Stimulated activated effector memory CD8-positive, alpha-beta T cell treated with anti-CD3 and anti-CD28 coated beads, Interleukin-12 subunit alpha, Interleukin-12 subunit beta, amount 100 ng/mL, for 72 hours (primary cell): ENCODE results near the gene BCO2.
"Not testable (repeated sequence)": the region's sequence is repeated elsewhere in the genome, so short reads cannot be mapped to it uniquely, and the experiment has no call there.

Experiments used
- ATAC-seq: fragments of 150-1000 bp; cut with Tn5 transposase; 2 replicates; pipeline ENCODE4 v1.10.0; 2021
- DNase-seq, 2 donors: peaks; one replicate each; pipeline ENCODE4 v3.0.0; 2021 to 2022; ENCODE audit warnings: low spot score in 2 of 2
- H3K27ac Mint-ChIP-seq: one replicate; pipeline ENCODE4 v1.8.0; 2022; ENCODE audit warnings: mild to moderate bottlenecking, mixed read lengths
- H3K36me3 Mint-ChIP-seq: one replicate; pipeline ENCODE4 v1.8.0; 2022; ENCODE audit warnings: mild to moderate bottlenecking, mixed read lengths
- H3K4me1 Mint-ChIP-seq: one replicate; pipeline ENCODE4 v1.8.0; 2022; ENCODE audit warnings: mixed read lengths
- H3K4me3 Mint-ChIP-seq: one replicate; pipeline ENCODE4 v1.8.0; 2022; ENCODE audit warnings: mild to moderate bottlenecking, mixed read lengths
- H3K9me3 Mint-ChIP-seq: one replicate; pipeline ENCODE4 v1.8.0; 2022; ENCODE audit warnings: mixed read lengths

The BCO2 gene

GRCh38 chr11:112162200-112162599, 13.1 kb upstream of the BCO2 start:
- not testable (repeated sequence) for ATAC-seq, H3K4me3 Mint-ChIP-seq, DNase-seq, H3K27ac Mint-ChIP-seq, H3K9me3 Mint-ChIP-seq, H3K4me1 Mint-ChIP-seq, H3K36me3 Mint-ChIP-seq

GRCh38 chr11:112162761-112163546, 12.4 kb upstream of the BCO2 start:
- H3K4me1 Mint-ChIP-seq = no peaks in the 10 kb centered on the region

GRCh38 chr11:112163875-112164685, 11.2 kb upstream of the BCO2 start, which contains the start of gene IL18:
IL18 (minus strand) TSS chr11:112164094; CDS start chr11:112155053, 9,041 bp downstream.
- ATAC-seq (no peak), DNase-seq (no peak)
- H3K4me3 Mint-ChIP-seq = no peak within 1 kb of the TSS
- no peaks in the 10 kb centered on the region for H3K9me3 Mint-ChIP-seq
- H3K36me3 Mint-ChIP-seq = no peaks in the 10 kb centered on the region
- H3K4me1 Mint-ChIP-seq = no peaks in the 10 kb centered on the region
- no peak within 1 kb of the TSS for H3K27ac Mint-ChIP-seq

More at GRCh38 chr11:112162761-112163546, 12.4 kb upstream of the BCO2 start:
- Mint-ChIP-seq H3K4me3 (no peak overlapping the region), H3K36me3 (no peaks in the 10 kb centered on the region), H3K9me3 (no peaks in the 10 kb centered on the region), H3K27ac (no peak overlapping the region)
- ATAC-seq (no peak), DNase-seq (no peak)

GRCh38 chr11:112165049-112165448, 10.3 kb upstream of the BCO2 start:
- no peak overlapping the region for H3K4me3 Mint-ChIP-seq
- no peak overlapping the region for H3K27ac Mint-ChIP-seq
- no peak for DNase-seq
- no peak for ATAC-seq
- H3K36me3 Mint-ChIP-seq = no peaks in the 10 kb centered on the region
- no peaks in the 10 kb centered on the region for H3K4me1 Mint-ChIP-seq
- no peaks in the 10 kb centered on the region for H3K9me3 Mint-ChIP-seq

- DNase-seq (no peak), ATAC-seq (no peak)
- Mint-ChIP-seq H3K27ac (no peak overlapping the region), H3K4me1 (no peaks in the 10 kb centered on the region), H3K36me3 (no peaks in the 10 kb centered on the region), H3K9me3 (no peaks in the 10 kb centered on the region), H3K4me3 (no peak overlapping the region)
Measured at GRCh38 chr11:112166562-112166961, 8.8 kb upstream of the BCO2 start.

GRCh38 chr11:112167145-112167544, 8.2 kb upstream of the BCO2 start, which contains the start of gene TEX12:
TEX12 (plus strand) TSS chr11:112167372; CDS start chr11:112169269, 1,897 bp downstream.
- DNase-seq (no peak), ATAC-seq (no peak)
- Mint-ChIP-seq H3K36me3 (no peaks in the 10 kb centered on the region), H3K4me3 (no peak within 1 kb of the TSS), H3K9me3 (no peaks in the 10 kb centered on the region), H3K27ac (no peak within 1 kb of the TSS), H3K4me1 (no peaks in the 10 kb centered on the region)

GRCh38 chr11:112172362-112172994, 2.8 kb upstream of the BCO2 start:
- no peak overlapping the region for H3K4me3 Mint-ChIP-seq
- H3K9me3 Mint-ChIP-seq = no peaks in the 10 kb centered on the region
- DNase-seq = no peak
- no peak overlapping the region for H3K27ac Mint-ChIP-seq
- no peaks in the 10 kb centered on the region for H3K36me3 Mint-ChIP-seq
- ATAC-seq = peak; percentile 63
- peaks cover 12% of the 10 kb centered on the region for H3K4me1 Mint-ChIP-seq

GRCh38 chr11:112173152-112173551, 2.2 kb upstream of the BCO2 start:
- no peak for DNase-seq
- Mint-ChIP-seq H3K36me3 (no peaks in the 10 kb centered on the region), H3K4me3 (no peak overlapping the region), H3K9me3 (no peaks in the 10 kb centered on the region), H3K27ac (no peak overlapping the region), H3K4me1 (peaks cover 12% of the 10 kb centered on the region)
- ATAC-seq = no peak

- Mint-ChIP-seq H3K9me3 (no peaks in the 10 kb centered on the region), H3K36me3 (no peaks in the 10 kb centered on the region), H3K4me3 (peak overlapping the region; percentile 48), H3K4me1 (peaks cover 19% of the 10 kb centered on the region), H3K27ac (peak overlapping the region; percentile 27)
- ATAC-seq = no peak
- no peak for DNase-seq
Measured at GRCh38 chr11:112175599-112175952, 264 bp downstream of the BCO2 start.

- Mint-ChIP-seq H3K27ac (no peak overlapping the region), H3K9me3 (no peaks in the 10 kb centered on the region), H3K4me3 (no peak overlapping the region), H3K4me1 (peaks cover 19% of the 10 kb centered on the region), H3K36me3 (no peaks in the 10 kb centered on the region)
- ATAC-seq (no peak), DNase-seq (no peak)
Measured at GRCh38 chr11:112176077-112176476, 765 bp downstream of the BCO2 start.

- H3K4me1 Mint-ChIP-seq = peaks cover 19% of the 10 kb centered on the region
- H3K9me3 Mint-ChIP-seq = no peaks in the 10 kb centered on the region
- no peaks in the 10 kb centered on the region for H3K36me3 Mint-ChIP-seq
- H3K4me3 Mint-ChIP-seq = no peak overlapping the region
- DNase-seq (no peak), ATAC-seq (no peak)
- H3K27ac Mint-ChIP-seq = no peak overlapping the region
Measured at GRCh38 chr11:112177589-112177988, 2.3 kb downstream of the BCO2 start.

GRCh38 chr11:112178428-112178827, 3.1 kb downstream of the BCO2 start:
- Mint-ChIP-seq H3K36me3 (no peaks in the 10 kb centered on the region), H3K4me3 (no peak overlapping the region), H3K9me3 (no peaks in the 10 kb centered on the region), H3K27ac (no peak overlapping the region), H3K4me1 (peaks cover 19% of the 10 kb centered on the region)
- no peak for DNase-seq
- no peak for ATAC-seq

- no peak overlapping the region for H3K27ac Mint-ChIP-seq
- H3K4me1 Mint-ChIP-seq = peaks cover 19% of the 10 kb centered on the region
- ATAC-seq = no peak
- no peaks in the 10 kb centered on the region for H3K9me3 Mint-ChIP-seq
- no peaks in the 10 kb centered on the region for H3K36me3 Mint-ChIP-seq
- H3K4me3 Mint-ChIP-seq = no peak overlapping the region
- no peak for DNase-seq
Measured at GRCh38 chr11:112178936-112179335, 3.6 kb downstream of the BCO2 start.

- H3K4me1 Mint-ChIP-seq = peaks cover 17% of the 10 kb centered on the region
- no peak for DNase-seq
- no peaks in the 10 kb centered on the region for H3K9me3 Mint-ChIP-seq
- H3K27ac Mint-ChIP-seq = no peak overlapping the region
- no peaks in the 10 kb centered on the region for H3K36me3 Mint-ChIP-seq
- peak; percentile 60 for ATAC-seq
- H3K4me3 Mint-ChIP-seq = no peak overlapping the region
Measured at GRCh38 chr11:112179601-112180000, 4.3 kb downstream of the BCO2 start.

- H3K4me1 Mint-ChIP-seq = peaks cover 7% of the 10 kb centered on the region
- H3K27ac Mint-ChIP-seq = no peak overlapping the region
- no peak overlapping the region for H3K4me3 Mint-ChIP-seq
- DNase-seq (no peak), ATAC-seq (no peak)
- no peaks in the 10 kb centered on the region for H3K9me3 Mint-ChIP-seq
- no peaks in the 10 kb centered on the region for H3K36me3 Mint-ChIP-seq
Measured at GRCh38 chr11:112182867-112183266, 7.6 kb downstream of the BCO2 start.
